ENCODE results near the gene DCAF5. TPM values are rescaled to one million over a fixed set of nuclear protein-coding genes. Genes with fewer than 3 reads are reported as not detected.

Gene DCAF5
- total RNA-seq, 1 donor from 2014 or later = 48.3 TPM

- no peak for DNase-seq (ENCODE audit: low spot score)
- peaks cover 32% of the 10 kb centered on the region for H3K4me1 Mint-ChIP-seq (ENCODE audit: low read depth)
- H3K36me3 Mint-ChIP-seq (ENCODE audit: low read depth) = peaks cover 4% of the 10 kb centered on the region
Observed at GRCh38 chr14:69107407-69108003, 45.4 kb downstream of the DCAF5 start.

DNA sequence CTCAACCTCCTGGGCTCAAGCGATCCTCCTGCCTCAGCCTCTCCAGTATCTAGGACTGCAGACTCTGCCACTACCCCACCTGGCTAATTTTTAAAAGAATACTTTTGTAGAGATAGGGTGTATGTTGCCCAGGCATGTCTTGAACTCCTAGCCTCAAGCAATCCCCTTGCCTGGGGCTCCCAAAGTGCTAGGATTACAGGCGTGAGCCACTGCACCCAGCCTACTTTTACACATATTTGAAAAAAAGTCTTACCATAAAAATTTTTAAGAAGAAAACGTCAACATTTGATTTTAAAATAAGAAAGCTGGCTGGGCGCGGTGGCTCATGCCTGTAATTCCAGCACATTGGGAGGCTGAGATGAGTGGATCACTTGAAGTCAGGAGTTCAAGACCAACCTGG lies 46.5 kb downstream of the DCAF5 start:
- H3K27ac Mint-ChIP-seq (ENCODE audit: unreplicated experiment) = no peak overlapping the region
- H3K9me3 Mint-ChIP-seq (ENCODE audit: low read depth) = no peaks in the 10 kb centered on the region
- peaks cover 25% of the 10 kb centered on the region for H3K4me1 Mint-ChIP-seq (ENCODE audit: low read depth)
- no peak overlapping the region for H3K4me3 Mint-ChIP-seq (ENCODE audit: unreplicated experiment)
- H3K27me3 Mint-ChIP-seq (ENCODE audit: low read depth) = no peaks in the 10 kb centered on the region
- no peak for DNase-seq (ENCODE audit: low spot score)
- TF ChIP-seq CTCF (IDR thresholded peaks at IDR 0.05) = no peak
- H3K36me3 Mint-ChIP-seq (ENCODE audit: low read depth) = peaks cover 4% of the 10 kb centered on the region

More at GRCh38 chr14:69107407-69108003, 45.4 kb downstream of the DCAF5 start:
- peak overlapping the region; percentile 65 for H3K27ac Mint-ChIP-seq (ENCODE audit: unreplicated experiment)
- H3K4me3 Mint-ChIP-seq (ENCODE audit: unreplicated experiment) = no peak overlapping the region
- no peaks in the 10 kb centered on the region for H3K9me3 Mint-ChIP-seq (ENCODE audit: low read depth)
- TF ChIP-seq CTCF (IDR thresholded peaks at IDR 0.05) = peak; percentile 93
- no peaks in the 10 kb centered on the region for H3K27me3 Mint-ChIP-seq (ENCODE audit: low read depth)

DNA sequence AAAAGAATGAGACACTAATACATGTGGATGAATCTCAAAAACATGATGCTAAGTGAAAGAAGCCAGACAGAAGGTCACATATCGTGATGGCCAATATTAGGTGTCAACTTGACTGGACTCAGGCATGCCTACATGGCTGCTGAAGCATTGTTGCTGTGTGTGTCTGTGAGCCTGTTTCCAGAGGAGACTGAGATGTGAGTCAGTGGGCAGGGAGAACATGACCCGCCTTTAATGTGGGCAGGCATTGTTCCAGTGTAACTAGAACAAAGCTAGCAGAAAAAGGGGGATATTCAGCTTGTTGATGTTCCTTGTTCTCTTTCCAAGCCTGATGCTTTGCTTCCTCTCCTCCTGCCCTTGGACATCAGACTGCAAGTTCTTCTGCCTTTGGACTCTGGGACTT lies 47.6 kb downstream of the DCAF5 start:
- no peak for DNase-seq (ENCODE audit: low spot score)
- peaks cover 4% of the 10 kb centered on the region for H3K36me3 Mint-ChIP-seq (ENCODE audit: low read depth)
- peaks cover 24% of the 10 kb centered on the region for H3K4me1 Mint-ChIP-seq (ENCODE audit: low read depth)
- no peak for TF ChIP-seq CTCF (IDR thresholded peaks at IDR 0.05)
- H3K27ac Mint-ChIP-seq (ENCODE audit: unreplicated experiment) = peak overlapping the region; percentile 12
- H3K27me3 Mint-ChIP-seq (ENCODE audit: low read depth) = no peaks in the 10 kb centered on the region
- H3K9me3 Mint-ChIP-seq (ENCODE audit: low read depth) = no peaks in the 10 kb centered on the region
- no peak overlapping the region for H3K4me3 Mint-ChIP-seq (ENCODE audit: unreplicated experiment)

DNA sequence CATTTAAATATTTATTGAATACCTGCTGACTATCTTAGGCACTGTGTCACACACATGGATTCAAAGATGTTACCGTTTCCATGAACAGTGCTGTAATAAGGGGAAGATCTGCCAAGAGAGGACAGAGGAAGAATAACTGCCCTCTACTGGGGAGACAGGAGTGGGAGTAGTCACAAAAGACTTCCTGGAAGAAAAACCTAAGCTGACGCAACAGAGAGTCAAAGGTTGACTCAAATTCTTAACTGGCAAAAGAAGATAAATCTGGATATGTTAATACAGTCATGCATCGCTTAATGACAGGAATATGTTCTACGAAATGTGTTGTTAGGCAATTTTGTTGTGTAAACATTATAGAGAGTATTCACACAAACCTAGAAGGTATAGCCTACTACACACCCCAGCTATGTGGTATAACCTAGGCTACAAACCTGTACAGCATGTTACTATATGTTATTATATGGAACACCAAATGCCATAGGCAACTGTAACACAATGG lies 51.5 kb downstream of the DCAF5 start:
- Mint-ChIP-seq H3K27ac (ENCODE audit: unreplicated experiment) (peak overlapping the region; percentile 68), H3K4me1 (ENCODE audit: low read depth) (peaks cover 36% of the 10 kb centered on the region), H3K27me3 (ENCODE audit: low read depth) (no peaks in the 10 kb centered on the region), H3K9me3 (ENCODE audit: low read depth) (no peaks in the 10 kb centered on the region), H3K36me3 (ENCODE audit: low read depth) (no peaks in the 10 kb centered on the region), H3K4me3 (ENCODE audit: unreplicated experiment) (no peak overlapping the region)
- TF ChIP-seq CTCF (IDR thresholded peaks at IDR 0.05) = peak; percentile 84
- no peak for DNase-seq (ENCODE audit: low spot score)

- DNase-seq (ENCODE audit: low spot score) = no peak
- Mint-ChIP-seq H3K36me3 (ENCODE audit: low read depth) (no peaks in the 10 kb centered on the region), H3K4me1 (ENCODE audit: low read depth) (peaks cover 65% of the 10 kb centered on the region), H3K9me3 (ENCODE audit: low read depth) (no peaks in the 10 kb centered on the region), H3K27ac (ENCODE audit: unreplicated experiment) (peak overlapping the region; percentile 75), H3K4me3 (ENCODE audit: unreplicated experiment) (no peak overlapping the region), H3K27me3 (ENCODE audit: low read depth) (no peaks in the 10 kb centered on the region)
- no peak for TF ChIP-seq CTCF (IDR thresholded peaks at IDR 0.05)
Observed at GRCh38 chr14:69097974-69098373, 54.9 kb downstream of the DCAF5 start.

Measured in chondrocyte (in vitro differentiated cells).